Panc1 (cell line): ENCODE measurements around the gene PODNL1. TPM values are rescaled to one million over a fixed set of nuclear protein-coding genes. Genes with fewer than 3 reads are reported as not detected.

ENCODE experiments used
- ATAC-seq: fragments of 200-7000 bp; cut with Tn5 transposase; 2 replicates; pipeline ENCODE4 v1.9.1; 2020; ENCODE audit warnings: mild to moderate bottlenecking, moderate library complexity
- BruUV-seq: library from RNA; stranded (reverse); fragments of 400-500 nt; replicated peaks from 2 replicates; lab custom pipeline; 2021; lab: Mats Ljungman, UMichigan
- CTCF ChIA-PET: fragments of 300-600 bp; sonication (Branson Sonifier 250); formaldehyde crosslinking; loops from one replicate; lab custom pipeline; 2022; ENCODE audit warnings: antibody characterized with exemption; lab: Charles Lee
- POLR2A ChIA-PET: fragments of 300-600 bp; sonication (Branson Sonifier 250); formaldehyde crosslinking; loops from one replicate; lab custom pipeline; 2022; ENCODE audit warnings: antibody characterized with exemption; lab: Charles Lee
- DNase-seq: peaks from one replicate; pipeline ENCODE4 v3.0.0-alpha.2; 2010; ENCODE audit warnings: low read depth, low spot score
- H3K27ac ChIP-seq: 2 replicates; pipeline ENCODE4 v1.5.1; 2011; ENCODE audit warnings: mild to moderate bottlenecking, low read length, inconsistent platforms
- H3K27me3 ChIP-seq: fragments of 200-500 bp; sonication (Bioruptor generic); 2 replicates; pipeline ENCODE4 v1.6.0; 2014; ENCODE audit warnings: low read length, inconsistent platforms; ENCODE audit not compliant: control insufficient read depth, insufficient read depth
- H3K36me3 ChIP-seq: fragments of 200-500 bp; sonication (Bioruptor generic); 2 replicates; pipeline ENCODE4 v1.5.1; 2014; ENCODE audit warnings: inconsistent platforms, mild to moderate bottlenecking, low read length, moderate library complexity; ENCODE audit not compliant: control insufficient read depth, insufficient read depth
- H3K4me1 ChIP-seq: 2 replicates; pipeline ENCODE4 v1.5.1; 2011; ENCODE audit warnings: inconsistent platforms, mild to moderate bottlenecking, low read length, moderate library complexity; ENCODE audit not compliant: control insufficient read depth, insufficient read depth
- H3K4me3 ChIP-seq, 2 experiments: 2 replicates each; pipeline ENCODE4 v1.5.1; 2011 to 2012; ENCODE audit warnings: low read depth in 2 of 2, low read length in 2 of 2, mild to moderate bottlenecking in 2 of 2, inconsistent platforms in 1 of 2, moderate library complexity in 1 of 2
- H3K9me3 ChIP-seq: fragments of 200-500 bp; sonication (Bioruptor generic); 2 replicates; pipeline ENCODE4 v1.5.1; 2014; ENCODE audit warnings: low read depth, mild to moderate bottlenecking, inconsistent platforms, low read length, moderate library complexity; ENCODE audit not compliant: control insufficient read depth, insufficient read depth
- POLR2AphosphoS5 ChIP-seq: IDR thresholded peaks from 2 replicates; pipeline ENCODE4 v1.6.1; 2012; ENCODE audit warnings: mild to moderate bottlenecking, low read depth, low read length, moderate library complexity
- SIN3A ChIP-seq: IDR thresholded peaks from 2 replicates; pipeline ENCODE4 v1.6.1; 2012; ENCODE audit warnings: low read depth, mild to moderate bottlenecking, low read length, moderate library complexity, borderline replicate concordance; ENCODE audit not compliant: insufficient read depth
- TCF7L2 ChIP-seq: IDR thresholded peaks from 2 replicates; pipeline ENCODE4 v1.6.1; 2011; ENCODE audit warnings: mild to moderate bottlenecking, low read depth, low read length, inconsistent platforms
- in situ Hi-C: cut with HindIII; loops from 2 replicates; pipeline ENCODE4 v1.10.0; 2016; ENCODE audit warnings: low sequenced_read_pairs, low pct_unique_long_range_greater_than_20kb
- intact Hi-C: fragments of 100-400 bp; cut with micrococcal nuclease; formaldehyde crosslinking; loops from one replicate; pipeline ENCODE4 v1.10.0; 2022; ENCODE audit not compliant: unreplicated experiment
- total RNA-seq: library from RNA; stranded (reverse); gene quantifications from one replicate; pipeline ENCODE4 v1.2.1, GENCODE V29; 2021; ENCODE audit not compliant: unreplicated experiment
- TF ChIP-seq, protein P1 (sequence below), 2 experiments: IDR thresholded peaks; 2 replicates each; pipeline ENCODE4 v1.6.1; 2011 to 2012; ENCODE audit warnings: low read depth in 2 of 2, control low read depth in 1 of 2, low read length in 1 of 2, mild to moderate bottlenecking in 1 of 2, moderate library complexity in 1 of 2; ENCODE audit not compliant: insufficient read depth in 1 of 2
- TF ChIP-seq, protein P2 (sequence below): fragments of 450-650 bp; IDR thresholded peaks from 2 replicates; pipeline ENCODE4 v1.5.1; 2017; ENCODE audit warnings: mild to moderate bottlenecking

PODNL1 gene
- total RNA-seq, 1 experiment from 2014 or later, result 1.4 TPM

DNA sequence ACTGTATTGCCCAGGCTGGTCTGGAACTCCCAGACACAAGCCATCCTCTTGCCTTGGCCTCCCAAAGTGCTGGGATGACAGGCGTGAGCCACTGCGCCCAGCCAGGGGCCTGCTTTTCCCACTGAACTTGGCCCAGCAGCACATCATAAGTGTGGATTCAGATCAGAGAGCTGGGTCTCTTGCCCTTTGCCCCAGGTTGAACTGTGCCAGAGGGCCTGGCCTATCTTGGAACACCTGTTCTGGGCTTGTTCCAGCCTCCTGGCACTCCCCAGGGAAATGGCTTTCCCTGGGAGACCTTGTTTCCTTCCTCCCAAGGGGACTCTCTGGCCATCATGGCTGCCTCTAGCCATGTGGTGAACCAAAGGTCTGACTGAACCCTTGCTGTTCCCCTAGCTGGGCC lies 28.8 kb downstream of the PODNL1 start:
- intact Hi-C loops (no loop called here), in situ Hi-C loops (no loop called here)
- BruUV-seq, result no TSS peak
- Histone ChIP-seq H3K27me3 (no peaks in the 10 kb centered on the region), H3K4me3 (no peak overlapping the region), H3K36me3 (no peaks in the 10 kb centered on the region; the same call in 1 of the 2 replicates), H3K4me1 (no peaks in the 10 kb centered on the region), H3K27ac (no peak overlapping the region), H3K9me3 (no peaks in the 10 kb centered on the region)
- DNase-seq (no peak), ATAC-seq (no peak)
- POLR2A ChIA-PET, result no interaction called here
- CTCF ChIA-PET, result interaction anchor here (0.6 to 0.7 kb wide), 2 partner anchors 236 to 435 kb away, joined by 3 to 4 read pairs; no protein-coding TSS in a partner anchor
- TF ChIP-seq, protein P1, sequence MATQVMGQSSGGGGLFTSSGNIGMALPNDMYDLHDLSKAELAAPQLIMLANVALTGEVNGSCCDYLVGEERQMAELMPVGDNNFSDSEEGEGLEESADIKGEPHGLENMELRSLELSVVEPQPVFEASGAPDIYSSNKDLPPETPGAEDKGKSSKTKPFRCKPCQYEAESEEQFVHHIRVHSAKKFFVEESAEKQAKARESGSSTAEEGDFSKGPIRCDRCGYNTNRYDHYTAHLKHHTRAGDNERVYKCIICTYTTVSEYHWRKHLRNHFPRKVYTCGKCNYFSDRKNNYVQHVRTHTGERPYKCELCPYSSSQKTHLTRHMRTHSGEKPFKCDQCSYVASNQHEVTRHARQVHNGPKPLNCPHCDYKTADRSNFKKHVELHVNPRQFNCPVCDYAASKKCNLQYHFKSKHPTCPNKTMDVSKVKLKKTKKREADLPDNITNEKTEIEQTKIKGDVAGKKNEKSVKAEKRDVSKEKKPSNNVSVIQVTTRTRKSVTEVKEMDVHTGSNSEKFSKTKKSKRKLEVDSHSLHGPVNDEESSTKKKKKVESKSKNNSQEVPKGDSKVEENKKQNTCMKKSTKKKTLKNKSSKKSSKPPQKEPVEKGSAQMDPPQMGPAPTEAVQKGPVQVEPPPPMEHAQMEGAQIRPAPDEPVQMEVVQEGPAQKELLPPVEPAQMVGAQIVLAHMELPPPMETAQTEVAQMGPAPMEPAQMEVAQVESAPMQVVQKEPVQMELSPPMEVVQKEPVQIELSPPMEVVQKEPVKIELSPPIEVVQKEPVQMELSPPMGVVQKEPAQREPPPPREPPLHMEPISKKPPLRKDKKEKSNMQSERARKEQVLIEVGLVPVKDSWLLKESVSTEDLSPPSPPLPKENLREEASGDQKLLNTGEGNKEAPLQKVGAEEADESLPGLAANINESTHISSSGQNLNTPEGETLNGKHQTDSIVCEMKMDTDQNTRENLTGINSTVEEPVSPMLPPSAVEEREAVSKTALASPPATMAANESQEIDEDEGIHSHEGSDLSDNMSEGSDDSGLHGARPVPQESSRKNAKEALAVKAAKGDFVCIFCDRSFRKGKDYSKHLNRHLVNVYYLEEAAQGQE (IDR thresholded peaks at IDR 0.05; ENCODE audit: insufficient read depth in 1 of 2, low read depth in 2 of 2, low read length in 1 of 2), result no peak
- TF ChIP-seq TCF7L2 (no peak), SIN3A (no peak), POLR2AphosphoS5 (no peak)
- TF ChIP-seq, protein P2, sequence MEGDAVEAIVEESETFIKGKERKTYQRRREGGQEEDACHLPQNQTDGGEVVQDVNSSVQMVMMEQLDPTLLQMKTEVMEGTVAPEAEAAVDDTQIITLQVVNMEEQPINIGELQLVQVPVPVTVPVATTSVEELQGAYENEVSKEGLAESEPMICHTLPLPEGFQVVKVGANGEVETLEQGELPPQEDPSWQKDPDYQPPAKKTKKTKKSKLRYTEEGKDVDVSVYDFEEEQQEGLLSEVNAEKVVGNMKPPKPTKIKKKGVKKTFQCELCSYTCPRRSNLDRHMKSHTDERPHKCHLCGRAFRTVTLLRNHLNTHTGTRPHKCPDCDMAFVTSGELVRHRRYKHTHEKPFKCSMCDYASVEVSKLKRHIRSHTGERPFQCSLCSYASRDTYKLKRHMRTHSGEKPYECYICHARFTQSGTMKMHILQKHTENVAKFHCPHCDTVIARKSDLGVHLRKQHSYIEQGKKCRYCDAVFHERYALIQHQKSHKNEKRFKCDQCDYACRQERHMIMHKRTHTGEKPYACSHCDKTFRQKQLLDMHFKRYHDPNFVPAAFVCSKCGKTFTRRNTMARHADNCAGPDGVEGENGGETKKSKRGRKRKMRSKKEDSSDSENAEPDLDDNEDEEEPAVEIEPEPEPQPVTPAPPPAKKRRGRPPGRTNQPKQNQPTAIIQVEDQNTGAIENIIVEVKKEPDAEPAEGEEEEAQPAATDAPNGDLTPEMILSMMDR, result no peak

DNA sequence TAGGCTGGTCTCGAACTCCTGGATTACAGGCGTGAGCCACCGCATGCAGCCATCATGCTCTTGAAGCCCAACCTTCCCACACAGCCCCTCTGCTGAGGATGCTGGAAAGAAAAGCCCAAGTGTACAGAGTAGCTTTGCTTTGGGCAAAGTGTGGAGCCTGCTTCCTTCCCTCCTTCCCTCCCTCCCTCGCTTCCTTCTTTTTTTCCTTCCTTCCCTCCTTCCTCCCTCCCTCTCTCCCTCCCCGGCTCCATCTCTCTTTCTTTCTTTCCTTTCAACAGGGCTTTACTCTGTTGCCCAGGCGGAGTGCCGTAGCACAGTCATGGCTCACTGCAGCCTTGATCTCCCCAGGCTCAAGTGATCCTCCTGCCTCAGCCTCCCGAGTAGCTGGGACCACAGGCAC lies 29.5 kb downstream of the PODNL1 start:
- in situ Hi-C loops, result no loop called here
- H3K4me3 ChIP-seq, result no peak overlapping the region
- no TSS peak for BruUV-seq
- CTCF ChIA-PET, result no interaction called here
- H3K4me1 ChIP-seq, result no peaks in the 10 kb centered on the region
- H3K27me3 ChIP-seq, result no peaks in the 10 kb centered on the region
- no peaks in the 10 kb centered on the region; the same call in 1 of the 2 replicates for H3K36me3 ChIP-seq
- no peak for ATAC-seq
- no peak for DNase-seq
- no peak overlapping the region for H3K27ac ChIP-seq
- POLR2A ChIA-PET, result interaction anchor here (0.7 kb wide), 1 partner anchor 10 kb away, joined by 4 read pairs; no protein-coding TSS in a partner anchor
- TF ChIP-seq POLR2AphosphoS5 (no peak), TCF7L2 (no peak), SIN3A (no peak)
- TF ChIP-seq, protein P2, result no peak
- TF ChIP-seq, protein P1 (IDR thresholded peaks at IDR 0.05; ENCODE audit: insufficient read depth in 1 of 2, low read depth in 2 of 2, low read length in 1 of 2), result no peak
- intact Hi-C loops, result no loop called here
- no peaks in the 10 kb centered on the region for H3K9me3 ChIP-seq
